ENCODE measurements around the gene THSD4.

The THSD4 gene

GRCh38 chr15:71591057-71591456 is 475.8 kb downstream of the THSD4 start:
- DNase-seq (ENCODE audit: low spot score), result no peak

- DNase-seq (ENCODE audit: low spot score), result no peak
Measured at GRCh38 chr15:71592203-71592602, 476.9 kb downstream of the THSD4 start.

- no peak for DNase-seq (ENCODE audit: low spot score)
Measured at GRCh38 chr15:71595846-71596553, 480.7 kb downstream of the THSD4 start.

GRCh38 chr15:71596672-71597071 is 481.4 kb downstream of the THSD4 start:
- DNase-seq (ENCODE audit: low spot score), result no peak

GRCh38 chr15:71597126-71597525 is 481.9 kb downstream of the THSD4 start:
- no peak for DNase-seq (ENCODE audit: low spot score)

GRCh38 chr15:71597637-71598036 is 482.4 kb downstream of the THSD4 start:
- DNase-seq (ENCODE audit: low spot score), result no peak

- DNase-seq (ENCODE audit: low spot score), result no peak
Measured at GRCh38 chr15:71598741-71599140, 483.5 kb downstream of the THSD4 start.

- no peak for DNase-seq (ENCODE audit: low spot score)
Measured at GRCh38 chr15:71599418-71600151, 484.3 kb downstream of the THSD4 start.

- no peak for DNase-seq (ENCODE audit: low spot score)
Measured at GRCh38 chr15:71600237-71600636, 485.0 kb downstream of the THSD4 start.

- no peak for DNase-seq (ENCODE audit: low spot score)
Measured at GRCh38 chr15:71601038-71601834, 486.0 kb downstream of the THSD4 start.

GRCh38 chr15:71603379-71603778 is 488.1 kb downstream of the THSD4 start:
- DNase-seq (ENCODE audit: low spot score), result no peak

- DNase-seq (ENCODE audit: low spot score), result no peak
Measured at GRCh38 chr15:71607383-71607782, 492.1 kb downstream of the THSD4 start.

GRCh38 chr15:71610728-71611552 is 495.7 kb downstream of the THSD4 start:
- DNase-seq (ENCODE audit: low spot score), result no peak

- no peak for DNase-seq (ENCODE audit: low spot score)
Measured at GRCh38 chr15:71611553-71612396, 496.5 kb downstream of the THSD4 start.

- no peak for DNase-seq (ENCODE audit: low spot score)
Measured at GRCh38 chr15:71612397-71612722, 497.1 kb downstream of the THSD4 start.

- DNase-seq (ENCODE audit: low spot score), result no peak
Measured at GRCh38 chr15:71612869-71613268, 497.6 kb downstream of the THSD4 start.

GRCh38 chr15:71623111-71623510 is 507.8 kb downstream of the THSD4 start:
- no peak for DNase-seq (ENCODE audit: low spot score)

- DNase-seq (ENCODE audit: low spot score), result no peak
Measured at GRCh38 chr15:71626596-71627088, 511.4 kb downstream of the THSD4 start.

GRCh38 chr15:71627188-71627587 is 511.9 kb downstream of the THSD4 start:
- no peak for DNase-seq (ENCODE audit: low spot score)

- DNase-seq (ENCODE audit: low spot score), result no peak
Measured at GRCh38 chr15:71627604-71628003, 512.3 kb downstream of the THSD4 start.
